GM23338 (cell line): ENCODE results near the gene MST1. TPM values are rescaled to one million over a fixed set of nuclear protein-coding genes. Genes with fewer than 3 reads are reported as not detected.

Experiments
- ATAC-seq: fragments of 200-7000 bp; cut with Tn5 transposase; 3 replicates; pipeline ENCODE4 v1.9.1; 2020
- DNase-seq: peaks from one replicate; pipeline ENCODE4 v3.0.0-alpha.2; 2015; ENCODE audit warnings: low spot score
- H2AFZ ChIP-seq: fragments of 200-600 bp; sonication (generic); 2 replicates; pipeline ENCODE4 v1.8.0; 2016; ENCODE audit warnings: antibody characterized with exemption, mild to moderate bottlenecking, moderate library complexity
- H3F3A ChIP-seq: fragments of 200-600 bp; sonication (generic); replicated peaks from 2 replicates; pipeline ENCODE4 v1.8.0; 2017; ENCODE audit warnings: antibody characterized with exemption, mixed run types, low read depth
- H3K27ac ChIP-seq: fragments of 200-600 bp; sonication (generic); 2 replicates; pipeline ENCODE4 v1.6.1; 2016; ENCODE audit warnings: low read depth
- H3K27me3 ChIP-seq: fragments of 200-600 bp; sonication (generic); 2 replicates; pipeline ENCODE4 v1.8.0; 2016; ENCODE audit warnings: mild to moderate bottlenecking, mixed run types, moderate library complexity; ENCODE audit not compliant: insufficient read depth
- H3K36me3 ChIP-seq: fragments of 200-600 bp; sonication (generic); 2 replicates; pipeline ENCODE4 v1.8.0; 2016; ENCODE audit warnings: mild to moderate bottlenecking; ENCODE audit not compliant: insufficient read depth
- H3K4me1 ChIP-seq: fragments of 200-600 bp; sonication (generic); 2 replicates; pipeline ENCODE4 v1.8.0; 2016; ENCODE audit warnings: mild to moderate bottlenecking, moderate library complexity; ENCODE audit not compliant: insufficient read depth
- H3K4me2 ChIP-seq: fragments of 200-600 bp; sonication (generic); 2 replicates; pipeline ENCODE4 v1.7.1; 2017; ENCODE audit warnings: mixed run types
- H3K4me3 ChIP-seq: fragments of 200-600 bp; sonication (generic); 2 replicates; pipeline ENCODE4 v1.6.1; 2016; ENCODE audit warnings: mixed run types
- H3K79me2 ChIP-seq: fragments of 200-600 bp; sonication (generic); replicated peaks from 2 replicates; pipeline ENCODE4 v1.8.0; 2017; ENCODE audit warnings: mild to moderate bottlenecking; ENCODE audit not compliant: insufficient read depth
- H3K9me2 ChIP-seq: fragments of 200-600 bp; sonication (generic); 2 replicates; pipeline ENCODE4 v1.8.0; 2017; ENCODE audit not compliant: insufficient read depth
- H4K20me1 ChIP-seq: fragments of 200-600 bp; sonication (generic); replicated peaks from 2 replicates; pipeline ENCODE4 v1.8.0; 2017; ENCODE audit warnings: mild to moderate bottlenecking; ENCODE audit not compliant: insufficient read depth
- H3K27ac Mint-ChIP-seq: 2 replicates; pipeline ENCODE4 v1.8.0; 2020; ENCODE audit warnings: inconsistent platforms, mild to moderate bottlenecking, moderate library complexity, mixed read lengths
- H3K27me3 Mint-ChIP-seq: 3 replicates; pipeline ENCODE4 v1.8.0; 2022; ENCODE audit warnings: low read depth, mild to moderate bottlenecking, moderate library complexity, mixed read lengths, inconsistent platforms; ENCODE audit not compliant: insufficient read depth, poor library complexity
- H3K36me3 Mint-ChIP-seq: 3 replicates; pipeline ENCODE4 v1.8.0; 2021; ENCODE audit warnings: low read depth, mild to moderate bottlenecking, inconsistent platforms, moderate library complexity, mixed read lengths
- H3K4me1 Mint-ChIP-seq: 3 replicates; pipeline ENCODE4 v1.8.0; 2020; ENCODE audit warnings: mild to moderate bottlenecking, inconsistent platforms, mixed read lengths
- H3K4me3 Mint-ChIP-seq: 3 replicates; pipeline ENCODE4 v1.8.0; 2021; ENCODE audit warnings: moderate library complexity, mild to moderate bottlenecking, inconsistent platforms, mixed read lengths
- H3K9me3 Mint-ChIP-seq: 3 replicates; pipeline ENCODE4 v1.8.0; 2020; ENCODE audit warnings: moderate library complexity, mild to moderate bottlenecking, inconsistent platforms, mixed read lengths
- CREB1 ChIP-seq: fragments of 250-450 bp; sonication (Bioruptor Pico); IDR thresholded peaks from 2 replicates; pipeline ENCODE4 v1.5.0; 2020; ENCODE audit warnings: low read depth, mild to moderate bottlenecking, moderate library complexity
- CTCF ChIP-seq, 2 experiments: fragments of 200-600 bp in 1 of 2; sonication (generic) in 1 of 2; conservative IDR thresholded peaks; 2 replicates each; pipeline versions ENCODE4 v1.5.1 to v1.6.1; 2016 to 2017; ENCODE audit warnings: antibody characterized with exemption in 2 of 2, low read depth in 2 of 2, mild to moderate bottlenecking in 2 of 2, moderate library complexity in 1 of 2
- ETS1 ChIP-seq: IDR thresholded peaks from 2 replicates; pipeline ENCODE4 v1.6.1; 2016; ENCODE audit warnings: antibody characterized with exemption
- EZH2 ChIP-seq: fragments of 200-600 bp; sonication (generic); IDR thresholded peaks from one replicate; pipeline ENCODE4 v1.8.0; 2017; ENCODE audit warnings: antibody characterized with exemption, mild to moderate bottlenecking, low read depth; ENCODE audit not compliant: unreplicated experiment
- EZH2phosphoT487 ChIP-seq: fragments of 200-600 bp; sonication (generic); IDR thresholded peaks from one replicate; pipeline ENCODE4 v1.8.1; 2018; ENCODE audit warnings: antibody characterized with exemption; ENCODE audit not compliant: unreplicated experiment
- JUNB ChIP-seq: IDR thresholded peaks from one replicate; pipeline ENCODE4 v1.6.1; 2016; ENCODE audit warnings: antibody characterized with exemption; ENCODE audit not compliant: unreplicated experiment
- NANOG ChIP-seq: IDR thresholded peaks from 2 replicates; pipeline ENCODE4 v1.6.1; 2016; ENCODE audit warnings: antibody characterized with exemption, borderline replicate concordance
- POLR2AphosphoS5 ChIP-seq: IDR thresholded peaks from 2 replicates; pipeline ENCODE4 v1.6.1; 2016; ENCODE audit warnings: antibody characterized with exemption, low read depth
- REST ChIP-seq: IDR thresholded peaks from one replicate; pipeline ENCODE4 v1.6.1; 2018; ENCODE audit warnings: antibody characterized with exemption; ENCODE audit not compliant: unreplicated experiment
- STAT1 ChIP-seq: IDR thresholded peaks from one replicate; pipeline ENCODE4 v1.6.1; 2016; ENCODE audit warnings: antibody characterized with exemption; ENCODE audit not compliant: unreplicated experiment
- ZNF114 ChIP-seq: fragments of 250-450 bp; sonication (Bioruptor Pico); IDR thresholded peaks from 2 replicates; pipeline ENCODE4 v1.5.0; 2020; ENCODE audit warnings: mild to moderate bottlenecking, moderate library complexity
- ZNF331 ChIP-seq: fragments of 250-450 bp; sonication (Bioruptor Pico); IDR thresholded peaks from 2 replicates; pipeline ENCODE4 v1.5.0; 2020; ENCODE audit warnings: low read depth, mild to moderate bottlenecking, moderate library complexity
- ZNF462 ChIP-seq: fragments of 250-450 bp; sonication (Bioruptor Pico); IDR thresholded peaks from 2 replicates; pipeline ENCODE4 v1.5.0; 2020; ENCODE audit warnings: mild to moderate bottlenecking, moderate library complexity
- polyA plus RNA-seq: library from polyadenylated mRNA; unstranded; fragments of >200 nt; fragmentation: Nextera tagmentation; extraction: Ambion mirVana; gene quantifications from 2 replicates; pipeline ENCODE4 v1.2.1, GENCODE V29; 2016
- total RNA-seq: library from RNA; depleted of rRNA; stranded (reverse); fragments of >200 nt; shearing (Covaris generic); gene quantifications from 2 replicates; pipeline ENCODE4 v1.2.3, GENCODE V29; 2014

Gene MST1
- total and polyA plus RNA-seq, 2 experiments from 2014 or later: 5.9 to 11.1 TPM

GRCh38 chr3:49709852-49710251, 20.6 kb upstream of the MST1 start:
- no peak overlapping the region for H3K4me3 Mint-ChIP-seq

More at GRCh38 chr3:49709852-49710251, 20.6 kb upstream of the MST1 start:
- H3K9me3 Mint-ChIP-seq: no peaks in the 10 kb centered on the region
- no peak for TF ChIP-seq STAT1
- no peak for TF ChIP-seq CREB1 (CRISPR knock-in tag)
- TF ChIP-seq REST: no peak
- no peak for TF ChIP-seq POLR2AphosphoS5
- TF ChIP-seq NANOG: no peak
- TF ChIP-seq EZH2phosphoT487: no peak
- TF ChIP-seq EZH2: no peak
- no peak for TF ChIP-seq ZNF331 (CRISPR knock-in tag)
- TF ChIP-seq JUNB: no peak
- TF ChIP-seq CTCF (conservative IDR thresholded peaks at IDR 0.05; ENCODE audit: low read depth in 2 of 2): no peak
- TF ChIP-seq ZNF114 (CRISPR knock-in tag): no peak
- no peak for TF ChIP-seq ZNF462
- no peak for TF ChIP-seq ETS1
- no peaks in the 10 kb centered on the region for H3K9me2 ChIP-seq
- no peak for DNase-seq
- peaks cover 6% of the 10 kb centered on the region; the same call in 1 of the 2 replicates for H4K20me1 ChIP-seq
- peaks cover 7% of the 10 kb centered on the region for H3K36me3 Mint-ChIP-seq
- no peak overlapping the region for H3K27ac ChIP-seq
- no peaks in the 10 kb centered on the region for H3K36me3 ChIP-seq
- no peak overlapping the region for H3K4me3 ChIP-seq
- H2AFZ ChIP-seq: no peak overlapping the region
- no peaks in the 10 kb centered on the region for H3K27me3 ChIP-seq
- H3K79me2 ChIP-seq: no peaks in the 10 kb centered on the region
- H3F3A ChIP-seq: no peaks in the 10 kb centered on the region
- no peak overlapping the region for H3K4me2 ChIP-seq
- H3K27ac Mint-ChIP-seq: no peak overlapping the region
- H3K27me3 Mint-ChIP-seq: peaks cover 13% of the 10 kb centered on the region
- no peaks in the 10 kb centered on the region for H3K4me1 ChIP-seq
- H3K4me1 Mint-ChIP-seq: no peaks in the 10 kb centered on the region
- ATAC-seq: no peak
